Activated naive CD4-positive, alpha-beta T cell treated with anti-CD3 and anti-CD28 coated beads, Interleukin-2, amount 50 U/mL, for 24 hours (primary cell): ENCODE measurements around the gene CYFIP1.

Experiments
- H3K27ac Mint-ChIP-seq: one replicate; pipeline ENCODE4 v1.8.0; 2021; ENCODE audit warnings: mild to moderate bottlenecking, mixed read lengths
- H3K27me3 Mint-ChIP-seq: one replicate; pipeline ENCODE4 v1.8.0; 2021; ENCODE audit warnings: mixed read lengths
- H3K36me3 Mint-ChIP-seq: one replicate; pipeline ENCODE4 v1.8.0; 2021; ENCODE audit warnings: mixed read lengths
- H3K4me1 Mint-ChIP-seq: one replicate; pipeline ENCODE4 v1.8.0; 2021; ENCODE audit warnings: mixed read lengths
- H3K4me3 Mint-ChIP-seq: one replicate; pipeline ENCODE4 v1.8.0; 2021; ENCODE audit warnings: mild to moderate bottlenecking, mixed read lengths
- H3K9me3 Mint-ChIP-seq: one replicate; pipeline ENCODE4 v1.8.0; 2021; ENCODE audit warnings: mixed read lengths

CYFIP1 gene

DNA sequence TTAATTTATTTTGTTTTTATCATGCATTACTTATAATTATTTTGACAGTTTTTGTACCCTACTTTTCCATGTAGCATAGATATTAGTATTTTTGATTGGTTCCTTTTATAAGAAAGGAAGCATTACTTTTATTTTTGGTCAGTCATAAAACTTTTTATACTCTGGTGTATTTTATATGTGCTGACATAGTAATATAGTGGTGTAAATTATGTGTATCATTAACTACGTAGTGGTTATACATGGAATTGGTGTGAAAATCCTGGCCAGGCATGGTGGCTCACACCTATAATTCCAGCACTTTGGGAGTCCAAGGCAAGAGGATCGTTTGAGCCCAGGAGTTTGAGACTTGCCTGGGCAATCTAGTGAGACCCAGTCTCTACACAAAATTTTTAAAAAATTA lies 160.5 kb downstream of the CYFIP1 start:
- Mint-ChIP-seq H3K27me3 (no peaks in the 10 kb centered on the region), H3K9me3 (no peaks in the 10 kb centered on the region), H3K27ac (no peak overlapping the region), H3K4me3 (no peak overlapping the region), H3K4me1 (no peaks in the 10 kb centered on the region), H3K36me3 (peaks cover 18% of the 10 kb centered on the region)
